Measurements from ENCODE around the gene UNC45B. TPM values are rescaled to one million over a fixed set of nuclear protein-coding genes. Genes with fewer than 3 reads are reported as not detected.

Gene UNC45B
- total and polyA plus RNA-seq, 2 of the 8 experiments (the other 6 are each of a cell fraction or from before 2014, with no cell fraction given), result 0.06 to 0.15 TPM

DNA sequence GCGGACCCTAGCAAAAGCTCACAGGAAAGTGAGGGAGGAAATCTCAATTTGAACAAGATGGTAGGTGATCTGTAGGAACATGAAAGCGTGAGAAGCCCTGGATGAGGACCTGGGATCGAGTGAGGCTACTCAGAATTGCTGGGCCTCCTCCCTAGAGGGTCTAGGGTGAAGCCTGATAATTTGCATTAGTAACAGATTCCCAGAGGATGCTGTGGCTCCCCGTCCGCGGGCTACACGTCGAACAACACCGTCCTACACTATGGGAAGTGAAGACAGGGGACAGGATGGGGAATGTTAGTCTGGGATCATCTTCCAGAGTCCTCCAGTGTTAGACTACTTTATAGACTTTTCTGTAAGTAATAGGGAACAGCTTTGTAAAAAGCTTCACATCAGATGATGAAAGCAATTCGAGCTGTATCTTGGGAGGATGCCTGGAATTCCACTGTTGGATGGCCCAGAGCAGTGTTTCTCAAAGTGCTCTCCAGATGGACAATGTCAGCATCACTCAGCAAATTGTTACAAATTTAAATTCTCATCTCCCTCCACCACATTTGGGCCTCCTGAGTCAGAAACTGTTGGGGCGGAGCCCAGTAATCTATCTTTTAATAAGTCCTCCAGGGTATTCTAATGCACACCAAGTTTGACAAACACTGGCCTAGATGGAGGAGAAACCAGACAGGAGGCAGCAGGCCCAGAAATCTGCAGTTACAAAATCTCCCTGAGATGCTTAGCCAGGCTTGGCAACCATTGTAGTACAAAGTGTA, 19.7 kb upstream of the UNC45B start:
- Histone ChIP-seq H2BK120ac (replicated peaks; ENCODE audit: low read depth, low read length) (no peak overlapping the region), H3K27me3 (replicated peaks in 1 of 4; ENCODE audit: control insufficient read depth in 3 of 4, extremely low read depth in 1 of 4, insufficient read depth in 3 of 4, low read length in 3 of 4) (peaks cover 0 to 2% (median 0%) of the 10 kb centered on the region in 4 experiments; a peak in 2 of 7 replicates), H3K23me2 (ENCODE audit: low read depth, low read length) (no peaks in the 10 kb centered on the region), H3K23ac (ENCODE audit: insufficient read length) (no peak overlapping the region), H3K4me1 (replicated peaks in 1 of 4; ENCODE audit: control insufficient read depth in 3 of 4, insufficient read depth in 4 of 4, low read length in 3 of 4) (no peaks in the 10 kb centered on the region), H2AFZ (ENCODE audit: low read length) (no peak overlapping the region), H3K9me3 (ENCODE audit: insufficient read depth in 2 of 2, low read depth in 1 of 2, low read length in 1 of 2) (peaks cover 0 to 3% of the 10 kb centered on the region in 2 experiments; a peak in 1 of 4 replicates), H3K18ac (ENCODE audit: extremely low read depth, low read length) (no peak overlapping the region), H3K56ac (replicated peaks; ENCODE audit: insufficient read length, low read depth, low read length) (no peak overlapping the region), H2BK12ac (ENCODE audit: low read depth, low read length) (no peak overlapping the region), H2AK5ac (ENCODE audit: low read depth, low read length) (no peak overlapping the region), H3K27ac (ENCODE audit: low read depth, low read length) (no peak overlapping the region), H3K36me3 (ENCODE audit: control insufficient read depth in 2 of 4, insufficient read depth in 4 of 4, low read length in 3 of 4) (peaks cover 10 to 21% (median 18%) of the 10 kb centered on the region in 4 experiments), H3K4me3 (ENCODE audit: extremely low read depth in 1 of 4, insufficient read depth in 2 of 4, low read depth in 3 of 4, low read length in 4 of 4) (no peak overlapping the region), H4K8ac (ENCODE audit: extremely low read depth, insufficient read depth, low read length) (no peak overlapping the region), H3K4me2 (ENCODE audit: insufficient read depth in 1 of 2, low read depth in 2 of 2, low read length in 2 of 2) (no peak overlapping the region), H4K20me1 (replicated peaks in 1 of 2; ENCODE audit: control insufficient read depth in 1 of 2, insufficient read depth in 2 of 2, low read length in 2 of 2) (peaks cover 1 to 14% of the 10 kb centered on the region in 2 experiments), H4K5ac (ENCODE audit: insufficient read length, low read depth, low read length) (no peak overlapping the region), H3K14ac (ENCODE audit: insufficient read length) (no peak overlapping the region), H3K4ac (replicated peaks; ENCODE audit: insufficient read length, low read depth, low read length) (no peak overlapping the region), H3K9ac (replicated peaks in 1 of 4; ENCODE audit: extremely low read depth in 1 of 4, low read depth in 3 of 4, low read length in 3 of 4) (no peak overlapping the region), H2BK20ac (ENCODE audit: low read length) (no peak overlapping the region), H3K79me1 (ENCODE audit: low read depth, low read length) (no peaks in the 10 kb centered on the region), H2BK5ac (ENCODE audit: low read depth, low read length) (no peak overlapping the region; the same call in 1 of the 2 replicates), H2BK15ac (ENCODE audit: low read length) (no peak overlapping the region), H3K79me2 (ENCODE audit: control insufficient read depth in 1 of 2, insufficient read depth in 2 of 2, low read length in 2 of 2) (no peaks in the 10 kb centered on the region), H4K91ac (replicated peaks; ENCODE audit: insufficient read length, low read length) (no peak overlapping the region)
- TF ChIP-seq E2F6 (IDR thresholded peaks at IDR 0.05), result no peak
- no peak for TF ChIP-seq SP1 (IDR thresholded peaks at IDR 0.05; ENCODE audit: low read depth, low read length)
- TF ChIP-seq ZNF274 (IDR thresholded peaks at IDR 0.05; ENCODE audit: borderline replicate concordance, extremely low read depth, low read length), result no peak
- TF ChIP-seq MAX (IDR thresholded peaks at IDR 0.05), result no peak
- no peak for TF ChIP-seq FOSL1 (IDR thresholded peaks at IDR 0.05; ENCODE audit: insufficient read depth, low read depth, low read length)
- TF ChIP-seq EZH2 (IDR thresholded peaks at IDR 0.05; ENCODE audit: low read depth, low read length, severe bottlenecking), result no peak
- no peak for TF ChIP-seq TEAD4 (IDR thresholded peaks at IDR 0.05; ENCODE audit: low read depth, low read length)
- no peak for TF ChIP-seq TAF1 (IDR thresholded peaks at IDR 0.05; ENCODE audit: low read depth, low read length)
- no peak for TF ChIP-seq CREB1 (IDR thresholded peaks at IDR 0.05)
- 94% methylated on average over 11 of the region's 11 CpGs; no CpG with 5 or more reads in 1 of the 2 experiments for WGBS, 2 experiments (ENCODE audit: extremely low coverage in 1 of 2, insufficient coverage in 1 of 2, insufficient read length in 1 of 2, insufficient replicate concordance in 2 of 2, low coverage in 1 of 2, low lambda C conversion rate in 2 of 2, missing lambda C conversion rate in 1 of 2)
- CTCF ChIA-PET (ENCODE audit: partially characterized antibody), result interaction anchor here (0.7 to 1.9 kb wide), 7 partner anchors 8 to 700 kb away, joined by 3 to 8 read pairs (median 4); partner anchors contain the start of gene RAD51D
- no peak for FAIRE-seq
- POLR2A ChIA-PET (ENCODE audit: partially characterized antibody), result interaction anchor here (0.6 to 7.5 kb wide), 13 partner anchors 9 to 159 kb away, joined by 3 to 84 read pairs (median 4); partner anchors contain the start of genes FNDC8, NLE1 and RAD51D
- no peak for DNase-seq (ENCODE audit: low read depth in 1 of 2, low spot score in 2 of 2)
